ENCODE data around the gene DSTYK.
A peak's percentile ranks its signal among the peaks of the same experiment; 100 is the strongest.

DSTYK gene

GRCh38 chr1:205142102-205142469 lies 69.4 kb downstream of the DSTYK start:
- H3K4me1 ChIP-seq (ENCODE audit: control extremely low read depth in 1 of 4, control insufficient read depth in 4 of 4, insufficient read depth in 4 of 4, low read length in 3 of 4), result peaks cover 0 to 6% (median 4%) of the 10 kb centered on the region in 4 experiments
- 50% methylated on average over 1 of the region's 2 CpGs for WGBS (ENCODE audit: insufficient coverage)
- no peaks in the 10 kb centered on the region for H3K27me3 ChIP-seq (replicated peaks in 2 of 5; ENCODE audit: control insufficient read depth in 4 of 5, insufficient read depth in 5 of 5, low read length in 4 of 5)
- DNase-seq, result no peak
- ChIA-PET CTCF (interaction anchor here (0.6 to 3.5 kb wide), 18 partner anchors 8 to 1127 kb away, joined by 3 to 30 read pairs (median 4); partner anchors contain the start of gene RBBP5), POLR2A (no interaction called here)
- H3K27ac ChIP-seq (ENCODE audit: insufficient read depth in 1 of 2, low read depth in 1 of 2, low read length in 2 of 2, poor library complexity in 1 of 2, severe bottlenecking in 2 of 2), result no peak overlapping the region
- no peaks in the 10 kb centered on the region for H3K9me3 ChIP-seq (ENCODE audit: control extremely low read depth in 1 of 5, control insufficient read depth in 4 of 5, insufficient read depth in 2 of 5, low read depth in 1 of 5, low read length in 4 of 5)
- no peak overlapping the region for H3K4me3 ChIP-seq (ENCODE audit: control insufficient read depth in 1 of 7, extremely low read depth in 1 of 7, insufficient read depth in 4 of 7, low read depth in 2 of 7, low read length in 6 of 7)
- H3K36me3 ChIP-seq (ENCODE audit: control insufficient read depth in 4 of 4, insufficient read depth in 4 of 4, low read length in 3 of 4), result peaks cover 0 to 9% (median 1%) of the 10 kb centered on the region in 4 experiments

- Histone ChIP-seq H3K27ac (ENCODE audit: insufficient read depth in 1 of 2, low read depth in 1 of 2, low read length in 2 of 2, poor library complexity in 1 of 2, severe bottlenecking in 2 of 2) (no peak overlapping the region), H3K4me3 (ENCODE audit: control insufficient read depth in 1 of 7, extremely low read depth in 1 of 7, insufficient read depth in 4 of 7, low read depth in 2 of 7, low read length in 6 of 7) (peak overlapping the region in 1 of 7 experiments; percentile 24), H3K36me3 (ENCODE audit: control insufficient read depth in 4 of 4, insufficient read depth in 4 of 4, low read length in 3 of 4) (peaks cover 0 to 5% (median 0%) of the 10 kb centered on the region in 4 experiments), H3K27me3 (replicated peaks in 2 of 5; ENCODE audit: control insufficient read depth in 4 of 5, insufficient read depth in 5 of 5, low read length in 4 of 5) (no peaks in the 10 kb centered on the region), H3K4me1 (ENCODE audit: control extremely low read depth in 1 of 4, control insufficient read depth in 4 of 4, insufficient read depth in 4 of 4, low read length in 3 of 4) (peaks cover 0 to 6% (median 4%) of the 10 kb centered on the region in 4 experiments), H3K9me3 (ENCODE audit: control extremely low read depth in 1 of 5, control insufficient read depth in 4 of 5, insufficient read depth in 2 of 5, low read depth in 1 of 5, low read length in 4 of 5) (no peaks in the 10 kb centered on the region)
- POLR2A ChIA-PET, result interaction anchor here (0.6 to 1.0 kb wide), 2 partner anchors 16 to 19 kb away, joined by 3 to 4 read pairs; partner anchors contain the start of gene RBBP5
- WGBS (ENCODE audit: insufficient coverage), result 29% methylated on average over 7 of the region's 12 CpGs
- CTCF ChIA-PET, result interaction anchor here (0.6 to 3.5 kb wide), 23 partner anchors 9 to 1126 kb away, joined by 3 to 30 read pairs (median 4); partner anchors contain the start of gene RBBP5
- DNase-seq, result peak; percentile 83 to 93 (median 90)
These were observed 70.0 kb downstream of the DSTYK start for GRCh38 chr1:205141236-205142101.

- ChIA-PET POLR2A (no interaction called here), CTCF (interaction anchor here (1.1 to 3.5 kb wide), 7 partner anchors 10 to 164 kb away, joined by 4 to 30 read pairs (median 8); partner anchors contain the start of gene RBBP5)
- H3K27me3 ChIP-seq (replicated peaks in 2 of 5; ENCODE audit: control insufficient read depth in 4 of 5, insufficient read depth in 5 of 5, low read length in 4 of 5), result no peaks in the 10 kb centered on the region
- no peak overlapping the region for H3K27ac ChIP-seq (ENCODE audit: insufficient read depth in 1 of 2, low read depth in 1 of 2, low read length in 2 of 2, poor library complexity in 1 of 2, severe bottlenecking in 2 of 2)
- no peak overlapping the region for H3K4me3 ChIP-seq (ENCODE audit: control insufficient read depth in 1 of 7, extremely low read depth in 1 of 7, insufficient read depth in 4 of 7, low read depth in 2 of 7, low read length in 6 of 7)
- H3K4me1 ChIP-seq (ENCODE audit: control extremely low read depth in 1 of 4, control insufficient read depth in 4 of 4, insufficient read depth in 4 of 4, low read length in 3 of 4), result peaks cover 0 to 6% (median 4%) of the 10 kb centered on the region in 4 experiments
- no peaks in the 10 kb centered on the region for H3K36me3 ChIP-seq (ENCODE audit: control insufficient read depth in 4 of 4, insufficient read depth in 4 of 4, low read length in 3 of 4)
- DNase-seq, result no peak
- WGBS (ENCODE audit: insufficient coverage), result 98% methylated on average over 4 of the region's 4 CpGs
- H3K9me3 ChIP-seq (ENCODE audit: control extremely low read depth in 1 of 5, control insufficient read depth in 4 of 5, insufficient read depth in 2 of 5, low read depth in 1 of 5, low read length in 4 of 5), result no peaks in the 10 kb centered on the region
These were observed 71.4 kb downstream of the DSTYK start for GRCh38 chr1:205140113-205140512.

- H3K36me3 ChIP-seq (ENCODE audit: control insufficient read depth in 4 of 4, insufficient read depth in 4 of 4, low read length in 3 of 4), result no peaks in the 10 kb centered on the region
- CTCF ChIA-PET, result interaction anchor here (1.5 kb wide), 1 partner anchor 166 kb away, joined by 3 read pairs; no protein-coding TSS in a partner anchor
- H3K4me1 ChIP-seq (ENCODE audit: control extremely low read depth in 1 of 4, control insufficient read depth in 4 of 4, insufficient read depth in 4 of 4, low read length in 3 of 4), result peaks cover 0 to 6% (median 4%) of the 10 kb centered on the region in 4 experiments
- 88% methylated on average over 3 of the region's 3 CpGs for WGBS (ENCODE audit: insufficient coverage)
- no peaks in the 10 kb centered on the region for H3K27me3 ChIP-seq (replicated peaks in 2 of 5; ENCODE audit: control insufficient read depth in 4 of 5, insufficient read depth in 5 of 5, low read length in 4 of 5)
- H3K27ac ChIP-seq (ENCODE audit: insufficient read depth in 1 of 2, low read depth in 1 of 2, low read length in 2 of 2, poor library complexity in 1 of 2, severe bottlenecking in 2 of 2), result no peak overlapping the region
- POLR2A ChIA-PET, result no interaction called here
- no peak overlapping the region for H3K4me3 ChIP-seq (ENCODE audit: control insufficient read depth in 1 of 7, extremely low read depth in 1 of 7, insufficient read depth in 4 of 7, low read depth in 2 of 7, low read length in 6 of 7)
- DNase-seq, result no peak
- H3K9me3 ChIP-seq (ENCODE audit: control extremely low read depth in 1 of 5, control insufficient read depth in 4 of 5, insufficient read depth in 2 of 5, low read depth in 1 of 5, low read length in 4 of 5), result no peaks in the 10 kb centered on the region
These were observed 73.6 kb downstream of the DSTYK start for GRCh38 chr1:205137901-205138300.

GRCh38 chr1:205133287-205133686 lies 78.2 kb downstream of the DSTYK start:
- Histone ChIP-seq H3K27ac (ENCODE audit: insufficient read depth in 1 of 2, low read depth in 1 of 2, low read length in 2 of 2, poor library complexity in 1 of 2, severe bottlenecking in 2 of 2) (no peak overlapping the region), H3K4me3 (ENCODE audit: control insufficient read depth in 1 of 7, extremely low read depth in 1 of 7, insufficient read depth in 4 of 7, low read depth in 2 of 7, low read length in 6 of 7) (no peak overlapping the region), H3K27me3 (replicated peaks in 2 of 5; ENCODE audit: control insufficient read depth in 4 of 5, insufficient read depth in 5 of 5, low read length in 4 of 5) (no peaks in the 10 kb centered on the region), H3K9me3 (ENCODE audit: control extremely low read depth in 1 of 5, control insufficient read depth in 4 of 5, insufficient read depth in 2 of 5, low read depth in 1 of 5, low read length in 4 of 5) (no peaks in the 10 kb centered on the region), H3K36me3 (ENCODE audit: control insufficient read depth in 4 of 4, insufficient read depth in 4 of 4, low read length in 3 of 4) (no peaks in the 10 kb centered on the region), H3K4me1 (ENCODE audit: control extremely low read depth in 1 of 4, control insufficient read depth in 4 of 4, insufficient read depth in 4 of 4, low read length in 3 of 4) (no peaks in the 10 kb centered on the region)
- POLR2A ChIA-PET, result no interaction called here
- no CpG with 5 or more reads among the region's 1 CpG for WGBS (ENCODE audit: insufficient coverage)
- CTCF ChIA-PET, result interaction anchor here (4.5 to 5.1 kb wide), 2 partner anchors 8 to 10 kb away, joined by 15 to 22 read pairs; no protein-coding TSS in a partner anchor
- no peak for DNase-seq

- POLR2A ChIA-PET, result no interaction called here
- H3K36me3 ChIP-seq (ENCODE audit: control insufficient read depth in 4 of 4, insufficient read depth in 4 of 4, low read length in 3 of 4), result no peaks in the 10 kb centered on the region
- CTCF ChIA-PET, result interaction anchor here (1.6 to 4.5 kb wide), 2 partner anchors 12 to 128 kb away, joined by 5 to 15 read pairs; no protein-coding TSS in a partner anchor
- H3K27me3 ChIP-seq (replicated peaks in 2 of 5; ENCODE audit: control insufficient read depth in 4 of 5, insufficient read depth in 5 of 5, low read length in 4 of 5), result no peaks in the 10 kb centered on the region
- no peaks in the 10 kb centered on the region for H3K4me1 ChIP-seq (ENCODE audit: control extremely low read depth in 1 of 4, control insufficient read depth in 4 of 4, insufficient read depth in 4 of 4, low read length in 3 of 4)
- no peak overlapping the region for H3K4me3 ChIP-seq (ENCODE audit: control insufficient read depth in 1 of 7, extremely low read depth in 1 of 7, insufficient read depth in 4 of 7, low read depth in 2 of 7, low read length in 6 of 7)
- DNase-seq, result no peak
- no peak overlapping the region for H3K27ac ChIP-seq (ENCODE audit: insufficient read depth in 1 of 2, low read depth in 1 of 2, low read length in 2 of 2, poor library complexity in 1 of 2, severe bottlenecking in 2 of 2)
- 92% methylated on average over 3 of the region's 4 CpGs for WGBS (ENCODE audit: insufficient coverage)
- no peaks in the 10 kb centered on the region for H3K9me3 ChIP-seq (ENCODE audit: control extremely low read depth in 1 of 5, control insufficient read depth in 4 of 5, insufficient read depth in 2 of 5, low read depth in 1 of 5, low read length in 4 of 5)
These were observed 82.0 kb downstream of the DSTYK start for GRCh38 chr1:205129447-205130029.

- H3K4me1 ChIP-seq (ENCODE audit: control extremely low read depth in 1 of 4, control insufficient read depth in 4 of 4, insufficient read depth in 4 of 4, low read length in 3 of 4), result peaks cover 0 to under 1% (median under 1%) of the 10 kb centered on the region in 4 experiments
- DNase-seq, result no peak
- CTCF ChIA-PET, result no interaction called here
- no peaks in the 10 kb centered on the region for H3K27me3 ChIP-seq (replicated peaks in 2 of 5; ENCODE audit: control insufficient read depth in 4 of 5, insufficient read depth in 5 of 5, low read length in 4 of 5)
- no peak overlapping the region for H3K4me3 ChIP-seq (ENCODE audit: control insufficient read depth in 1 of 7, extremely low read depth in 1 of 7, insufficient read depth in 4 of 7, low read depth in 2 of 7, low read length in 6 of 7)
- POLR2A ChIA-PET, result no interaction called here
- H3K36me3 ChIP-seq (ENCODE audit: control insufficient read depth in 4 of 4, insufficient read depth in 4 of 4, low read length in 3 of 4), result no peaks in the 10 kb centered on the region
- no peaks in the 10 kb centered on the region for H3K9me3 ChIP-seq (ENCODE audit: control extremely low read depth in 1 of 5, control insufficient read depth in 4 of 5, insufficient read depth in 2 of 5, low read depth in 1 of 5, low read length in 4 of 5)
- H3K27ac ChIP-seq (ENCODE audit: insufficient read depth in 1 of 2, low read depth in 1 of 2, low read length in 2 of 2, poor library complexity in 1 of 2, severe bottlenecking in 2 of 2), result no peak overlapping the region
- WGBS (ENCODE audit: insufficient coverage), result 100% methylated on average over 1 of the region's 2 CpGs
These were observed 83.5 kb downstream of the DSTYK start for GRCh38 chr1:205128050-205128449.

Measured in common myeloid progenitor, CD34-positive (primary cell).